ENCODE results near the gene GPR75. TPM values are rescaled to one million over a fixed set of nuclear protein-coding genes. Genes with fewer than 3 reads are reported as not detected.
A peak's percentile ranks its signal among the peaks of the same experiment; 100 is the strongest.

The GPR75 gene
- total RNA-seq, 1 donor from 2014 or later, result 0.51 TPM

- intact Hi-C loops (cut with DNase I), result no loop called here
- ATAC-seq, result no peak
- DNase-seq (ENCODE audit: missing footprints), result no peak
Measured at GRCh38 chr2:53820048-53820447, 39.7 kb downstream of the GPR75 start.

- DNase-seq (ENCODE audit: missing footprints) (no peak), ATAC-seq (no peak)
- intact Hi-C loops (cut with DNase I), result no loop called here
Measured at GRCh38 chr2:53819634-53820033, 40.1 kb downstream of the GPR75 start.

GRCh38 chr2:53818854-53819435 is 40.8 kb downstream of the GPR75 start:
- intact Hi-C loops (cut with DNase I), result no loop called here
- ATAC-seq (no peak), DNase-seq (ENCODE audit: missing footprints) (no peak)

- ATAC-seq (no peak), DNase-seq (ENCODE audit: missing footprints) (no peak)
- intact Hi-C loops (cut with DNase I), result no loop called here
Measured at GRCh38 chr2:53813151-53813550, 46.6 kb downstream of the GPR75 start.

GRCh38 chr2:53811601-53812000 is 48.2 kb downstream of the GPR75 start:
- intact Hi-C loops (cut with DNase I), result no loop called here
- peak; percentile 50 for ATAC-seq
- no peak for DNase-seq (ENCODE audit: missing footprints)

Small RNA genes lying within 50 kb of the gene (microRNA-seq; reads per million reads assigned to microRNA genes)
- not detected for gene MIR3682

Other genes with a start within 250 kb of the GPR75 start
- 6.8 TPM for gene CHAC2, start 92.2 kb downstream of the GPR75 start, total RNA-seq
- 9.2 TPM for gene ASB3, start 73.0 kb downstream of the GPR75 start, total RNA-seq
- 33.9 TPM for gene ERLEC1, start 72.9 kb downstream of the GPR75 start, total RNA-seq
- 49.9 TPM for gene PSME4, start 111.0 kb upstream of the GPR75 start, total RNA-seq